ENCODE measurements around the gene ZNF580.

Gene ZNF580

GRCh38 chr19:55624109-55625003, 16.4 kb upstream of the ZNF580 start, which contains the start of gene ZNF784:
ZNF784 (minus strand) TSS chr19:55624566; CDS start chr19:55624561, 5 bp downstream.
- DNase-seq, result peak; percentile 92

DNA sequence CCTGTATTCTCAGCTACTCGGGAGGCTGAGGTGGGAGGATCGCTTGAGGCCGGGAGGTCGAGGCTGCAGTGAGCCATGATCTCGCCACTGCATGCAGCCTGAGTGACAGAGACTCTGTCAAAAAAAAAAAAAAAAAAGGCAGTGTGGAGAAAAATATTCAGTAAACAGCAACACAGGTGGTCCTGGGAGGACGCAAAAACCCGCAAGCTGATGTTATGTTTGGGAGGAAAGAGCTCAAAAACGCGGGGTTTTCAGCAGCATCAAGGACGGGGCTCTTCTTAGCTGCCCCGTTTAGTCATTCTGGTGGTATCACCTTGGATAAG, 15.8 kb upstream of the ZNF580 start:
- no peak for DNase-seq

DNA sequence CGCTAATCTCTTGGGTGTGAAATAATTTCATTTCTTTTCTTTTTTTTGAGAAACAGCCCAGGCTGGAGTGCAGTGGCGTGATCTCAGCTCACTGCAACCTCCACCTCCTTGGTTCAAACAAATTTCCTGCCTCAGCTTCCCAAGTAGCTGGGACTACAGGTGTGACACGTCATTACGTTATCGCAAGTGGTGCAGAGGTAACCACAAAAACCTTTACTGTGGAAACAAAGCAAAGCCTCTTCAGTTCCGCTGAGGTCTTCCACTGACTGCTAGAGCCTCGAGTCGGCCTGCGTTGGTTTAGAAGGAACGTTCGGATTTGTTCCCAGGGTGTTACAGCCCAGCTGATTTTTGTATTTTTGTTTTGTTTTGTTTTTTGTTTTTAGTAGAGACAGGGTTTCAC, 14.5 kb upstream of the ZNF580 start:
- no peak for DNase-seq

- DNase-seq, result peak; percentile 89
These were observed 8.4 kb upstream of the ZNF580 start for GRCh38 chr19:55632463-55632834.

DNA sequence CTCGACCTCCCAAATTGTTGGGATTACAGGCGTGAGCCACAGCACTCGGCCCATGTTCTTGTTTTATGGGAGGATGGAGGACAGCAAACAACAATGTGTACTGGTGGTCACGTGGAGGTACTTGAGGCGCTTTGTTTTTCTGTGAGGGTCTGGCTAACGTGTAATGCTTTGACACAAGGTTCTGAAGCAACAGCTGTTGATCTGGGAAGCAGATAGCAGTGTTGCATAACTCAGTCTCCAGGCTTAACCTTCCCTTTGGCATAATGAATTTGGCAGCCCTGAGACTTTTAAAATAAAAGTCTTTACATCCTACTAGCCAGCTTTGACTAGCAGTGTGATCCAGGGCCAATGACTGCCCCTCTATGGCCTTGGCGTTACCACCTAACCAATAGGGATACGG, 6.9 kb upstream of the ZNF580 start:
- DNase-seq, result no peak

DNA sequence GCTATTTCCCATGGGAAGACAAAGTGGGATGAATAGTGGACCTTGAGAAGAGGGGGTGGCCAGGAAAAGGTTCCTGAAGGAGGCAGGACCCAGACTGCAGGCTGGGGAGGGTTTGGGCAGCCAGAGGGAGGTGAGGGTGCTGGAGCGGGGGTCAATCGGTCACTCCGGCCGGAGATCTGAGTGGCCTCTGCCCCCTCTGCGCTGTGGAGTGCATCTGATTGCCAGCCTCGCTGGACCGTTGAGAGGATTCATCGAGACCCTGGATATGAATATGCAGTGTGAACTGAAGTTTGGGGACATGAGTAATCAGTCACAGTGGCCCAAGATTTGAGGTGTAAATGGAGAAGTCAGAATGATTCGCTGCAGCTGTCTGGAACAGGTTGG, 5.5 kb upstream of the ZNF580 start:
- DNase-seq, result no peak

DNA sequence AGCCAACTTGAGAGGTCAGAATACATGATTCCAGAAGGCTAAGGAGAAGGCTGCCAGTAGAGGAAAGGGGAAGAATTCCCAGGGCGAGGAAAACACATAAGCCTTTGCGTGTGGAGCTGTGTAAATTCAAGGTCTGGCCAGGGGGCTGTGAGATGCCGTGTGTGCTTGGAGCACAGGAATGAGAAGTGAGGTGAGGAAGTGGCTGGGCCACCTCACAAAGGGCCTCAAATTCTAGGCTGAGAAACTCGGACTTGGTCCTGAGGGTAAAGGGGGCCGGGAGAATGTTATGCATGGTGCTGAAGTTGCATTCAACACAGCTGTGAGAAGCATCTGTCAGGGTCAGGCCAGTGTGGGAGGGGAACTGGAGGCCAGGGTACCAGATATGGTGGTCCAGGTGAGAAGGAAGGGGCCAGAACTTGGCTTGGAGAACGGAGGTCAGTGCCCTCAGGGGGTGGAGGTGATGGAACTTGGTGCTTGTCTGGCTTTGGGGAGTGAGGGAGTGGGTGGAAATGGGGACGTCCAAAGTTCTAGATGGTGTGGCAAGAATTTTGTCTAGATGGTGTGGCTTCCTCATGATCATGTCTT, 4.9 kb upstream of the ZNF580 start:
- no peak for DNase-seq

GRCh38 chr19:55636723-55637122, 4.1 kb upstream of the ZNF580 start:
- DNase-seq, result no peak

DNA sequence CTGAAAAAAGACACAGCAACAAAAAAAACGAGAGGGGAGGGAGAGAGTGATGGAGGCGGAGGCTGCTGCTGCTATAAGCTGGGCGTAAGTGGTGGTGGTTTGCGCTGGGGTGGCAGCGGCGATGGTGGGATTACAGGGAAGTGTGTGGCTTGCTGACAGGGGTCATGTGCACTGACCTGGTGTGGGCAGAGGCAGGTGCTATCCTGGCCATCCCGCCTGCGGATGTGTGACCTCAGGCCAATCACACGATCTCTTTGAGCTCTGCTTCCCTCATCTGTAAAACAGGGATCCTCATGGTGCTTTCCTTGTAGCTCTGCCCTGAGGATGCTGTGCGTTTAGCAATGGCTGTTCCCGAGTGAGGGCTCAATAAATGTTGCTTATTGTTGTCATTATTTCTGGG, 3.3 kb upstream of the ZNF580 start:
- no peak for DNase-seq

- peak; percentile 40 for DNase-seq
These were observed 1.9 kb upstream of the ZNF580 start for GRCh38 chr19:55638864-55639359.

DNA sequence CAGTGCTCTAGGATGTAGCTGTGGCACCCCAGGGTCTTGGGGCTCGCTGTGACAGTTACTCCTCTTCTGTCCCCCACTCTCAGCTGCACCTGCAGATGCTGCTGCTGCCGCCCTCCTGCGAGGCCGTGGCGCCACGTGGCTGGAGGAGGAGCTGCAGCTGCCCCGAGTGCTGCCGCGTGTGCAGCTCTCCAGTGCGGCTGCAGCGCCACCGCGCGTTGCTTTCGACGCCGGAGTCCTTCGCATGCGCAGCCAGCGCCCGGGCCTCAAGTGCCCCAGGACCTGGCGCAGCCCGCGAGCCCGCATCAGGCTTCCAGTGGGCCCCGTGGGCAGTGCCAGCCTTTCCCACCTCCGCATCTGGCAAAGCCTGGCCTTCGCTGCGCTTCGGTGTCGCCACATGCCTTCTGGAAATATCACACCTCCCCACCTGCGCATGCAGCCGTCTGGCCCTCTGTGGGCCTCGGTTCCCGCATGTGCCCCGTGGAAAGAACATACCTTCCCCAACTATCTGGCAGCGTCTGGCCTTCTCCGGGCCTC, 692 bp upstream of the ZNF580 start:
- DNase-seq, result peak; percentile 75

DNA sequence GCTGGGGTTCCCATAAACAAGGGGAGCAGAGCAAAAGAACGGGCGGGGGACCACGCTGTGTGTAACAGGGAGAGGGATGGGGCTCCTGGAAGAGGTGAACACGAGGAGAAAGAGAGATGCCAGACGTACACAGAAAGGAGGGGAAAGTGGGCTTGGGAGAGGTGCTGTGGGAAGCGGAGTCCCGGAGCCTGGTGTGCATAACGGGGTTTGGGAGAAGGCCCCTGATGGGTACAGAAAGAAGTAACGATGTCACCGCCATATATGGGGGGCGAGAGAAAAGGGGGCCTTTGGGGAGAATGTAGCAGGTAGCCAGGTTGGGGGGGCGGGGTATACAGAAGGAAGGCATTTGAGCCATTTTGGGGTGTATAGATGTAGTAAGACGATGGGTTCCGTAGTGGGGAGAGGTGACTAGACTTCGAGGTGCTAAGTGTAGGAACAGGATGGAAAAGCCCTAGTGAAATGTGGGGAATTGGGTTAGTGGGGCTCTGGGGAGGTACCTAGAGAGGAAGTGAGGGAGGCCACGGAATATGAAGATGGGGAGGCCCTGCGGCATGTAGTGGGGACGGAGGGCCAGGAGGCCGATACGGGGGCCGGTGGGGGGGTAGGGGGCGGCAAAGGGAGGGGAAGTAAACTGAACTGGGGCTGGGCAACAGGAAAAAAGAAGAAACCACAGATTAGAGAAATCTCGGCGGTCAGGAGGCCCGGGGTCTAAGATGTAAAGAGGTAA, 787 bp downstream of the ZNF580 start:
- peak; percentile 18 for DNase-seq

DNA sequence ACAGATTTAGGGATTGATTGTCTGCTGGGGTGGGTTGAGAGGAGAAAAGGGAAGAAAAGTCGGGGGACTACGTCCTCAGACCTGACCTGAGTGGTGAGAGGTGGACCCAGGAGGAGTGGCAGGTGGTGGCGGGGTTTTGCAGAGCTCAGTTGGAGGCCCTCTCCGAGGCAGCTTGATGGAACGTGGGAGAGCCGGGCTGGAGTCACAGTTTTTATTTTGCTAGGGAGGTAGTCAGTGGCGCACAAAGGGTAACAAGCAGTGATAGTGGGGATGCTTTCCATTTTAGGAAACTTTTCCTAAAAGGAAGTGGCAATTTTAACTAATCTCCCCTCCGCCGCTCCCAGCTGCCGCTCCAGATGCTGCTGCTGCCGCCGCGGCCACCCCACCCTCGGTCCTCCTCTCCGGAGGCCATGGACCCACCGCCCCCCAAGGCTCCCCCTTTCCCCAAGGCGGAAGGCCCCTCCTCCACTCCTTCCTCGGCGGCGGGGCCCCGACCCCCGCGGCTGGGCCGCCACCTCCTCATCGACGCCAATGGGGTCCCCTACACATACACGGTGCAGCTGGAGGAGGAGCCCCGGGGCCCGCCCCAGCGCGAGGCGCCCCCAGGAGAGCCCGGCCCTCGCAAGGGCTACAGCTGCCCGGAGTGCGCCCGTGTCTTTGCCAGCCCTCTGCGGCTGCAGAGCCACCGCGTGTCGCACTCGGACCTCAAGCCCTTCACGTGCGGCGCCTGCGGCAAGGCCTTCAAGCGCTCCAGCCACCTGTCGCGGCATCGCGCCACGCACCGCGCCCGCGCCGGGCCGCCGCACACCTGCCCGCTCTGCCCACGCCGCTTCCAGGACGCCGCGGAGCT, 1.6 kb downstream of the ZNF580 start:
- no peak for DNase-seq

GRCh38 chr19:55643003-55643886, 2.4 kb downstream of the ZNF580 start, which contains the start of gene ZNF581:
ZNF581 (plus strand) TSS chr19:55643649; CDS start chr19:55644572, 923 bp downstream.
- DNase-seq, result peak; percentile 70

- DNase-seq, result no peak
These were observed 3.0 kb downstream of the ZNF580 start for GRCh38 chr19:55643887-55644176.

- no peak for DNase-seq
These were observed 3.5 kb downstream of the ZNF580 start for GRCh38 chr19:55644191-55644833.

- no peak for DNase-seq
These were observed 4.2 kb downstream of the ZNF580 start for GRCh38 chr19:55644842-55645511.

DNA sequence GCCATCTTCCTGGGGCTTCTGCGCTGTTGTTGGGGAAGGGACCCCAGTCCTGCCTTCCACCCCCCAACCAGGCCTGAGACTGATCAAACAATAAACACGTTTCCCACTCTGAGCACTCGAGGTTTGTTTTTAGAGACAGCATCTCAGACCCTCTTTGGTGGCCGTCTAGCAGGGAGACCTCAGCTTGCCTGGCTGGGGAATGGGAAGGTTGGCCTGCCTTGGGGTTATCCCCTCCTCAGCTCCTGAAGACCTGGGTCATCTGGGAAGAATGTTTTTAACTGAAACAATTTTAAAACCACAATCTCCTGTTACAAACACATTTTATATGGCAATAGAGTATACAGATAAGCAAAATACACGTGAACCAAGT, 4.7 kb downstream of the ZNF580 start:
- no peak for DNase-seq

- DNase-seq, result no peak
These were observed 6.3 kb downstream of the ZNF580 start for GRCh38 chr19:55646889-55647731.

Measured in fibroblast of skin of abdomen (primary cell).